GM23248 (cell line): ENCODE measurements around the gene RCVRN.

Experiments
- EZH2 ChIP-seq: fragments of 200-600 bp; sonication (generic); IDR thresholded peaks from 2 replicates; pipeline ENCODE4 v1.6.1; 2018; ENCODE audit warnings: antibody characterized with exemption, mild to moderate bottlenecking; ENCODE audit not compliant: insufficient read depth, poor library complexity, severe bottlenecking
- EZH2phosphoT487 ChIP-seq: fragments of 200-600 bp; sonication (generic); IDR thresholded peaks from 2 replicates; pipeline ENCODE4 v1.6.1; 2018; ENCODE audit warnings: antibody characterized with exemption, moderate library complexity, mild to moderate bottlenecking, low read depth; ENCODE audit not compliant: insufficient read depth

GRCh38 chr17:9943343-9943742 is 38.3 kb upstream of the RCVRN start:
- no peak for TF ChIP-seq EZH2phosphoT487
- no peak for TF ChIP-seq EZH2
